A673 (cell line): ENCODE measurements around the gene CP. TPM values are rescaled to one million over a fixed set of nuclear protein-coding genes. Genes with fewer than 3 reads are reported as not detected.

Source experiments
- BruUV-seq: library from RNA; stranded (reverse); fragments of 400-500 nt; replicated peaks from 2 replicates; lab custom pipeline; 2021; lab: Mats Ljungman, UMichigan
- CTCF ChIA-PET: fragments of 300-600 bp; sonication (Branson Sonifier 250); formaldehyde crosslinking; loops from one replicate; lab custom pipeline; 2022; ENCODE audit warnings: antibody characterized with exemption; lab: Charles Lee
- POLR2A ChIA-PET: fragments of 300-600 bp; sonication (Branson Sonifier 250); formaldehyde crosslinking; loops from one replicate; lab custom pipeline; 2022; ENCODE audit warnings: antibody characterized with exemption; ENCODE audit not compliant: low non-redundant PET; lab: Charles Lee
- DNase-seq: peaks from one replicate; pipeline ENCODE4 v3.0.0-alpha.2; 2015; ENCODE audit warnings: low spot score
- H3K27ac ChIP-seq: fragments of 200-600 bp; sonication (generic); 2 replicates; pipeline ENCODE4 v1.5.1; 2016; ENCODE audit warnings: mixed run types, low read depth, mild to moderate bottlenecking, mixed read lengths, antibody characterized with exemption, low read length; ENCODE audit not compliant: poor library complexity, severe bottlenecking
- H3K27me3 ChIP-seq: fragments of 200-600 bp; sonication (generic); replicated peaks from 2 replicates; pipeline ENCODE4 v1.6.1; 2017; ENCODE audit warnings: mixed run types, low read depth, mild to moderate bottlenecking, mixed read lengths, antibody characterized with exemption, low read length; ENCODE audit not compliant: insufficient read depth, poor library complexity
- H3K36me3 ChIP-seq: fragments of 200-600 bp; sonication (generic); 2 replicates; pipeline ENCODE4 v1.6.1; 2016; ENCODE audit warnings: mixed run types, mild to moderate bottlenecking, mixed read lengths, antibody characterized with exemption, low read length; ENCODE audit not compliant: insufficient read depth, poor library complexity, severe bottlenecking
- H3K4me1 ChIP-seq: fragments of 200-600 bp; sonication (generic); 2 replicates; pipeline ENCODE4 v1.6.1; 2017; ENCODE audit warnings: mixed run types, mild to moderate bottlenecking, mixed read lengths, antibody characterized with exemption, low read length; ENCODE audit not compliant: insufficient read depth, poor library complexity, severe bottlenecking
- H3K4me3 ChIP-seq: fragments of 200-600 bp; sonication (generic); 2 replicates; pipeline ENCODE4 v1.5.1; 2016; ENCODE audit warnings: low read depth, mixed run types, mild to moderate bottlenecking, mixed read lengths, low read length; ENCODE audit not compliant: poor library complexity, severe bottlenecking
- H3K9me3 ChIP-seq: fragments of 200-600 bp; sonication (generic); 2 replicates; pipeline ENCODE4 v1.6.1; 2016; ENCODE audit warnings: mixed run types, low read depth, mild to moderate bottlenecking, mixed read lengths, antibody characterized with exemption, low read length; ENCODE audit not compliant: poor library complexity, severe bottlenecking
- CTCF ChIP-seq: fragments of 300-800, 200-600 bp; sonication (generic); conservative IDR thresholded peaks from 2 replicates; pipeline ENCODE4 v1.5.1; 2017; ENCODE audit warnings: low read depth, mild to moderate bottlenecking, antibody characterized with exemption, low read length, moderate library complexity, mixed read lengths
- EZH2 ChIP-seq: fragments of 200-600 bp; sonication (generic); IDR thresholded peaks from 2 replicates; pipeline ENCODE4 v1.6.1; 2017; ENCODE audit warnings: borderline replicate concordance, low read depth, mild to moderate bottlenecking, mixed read lengths, antibody characterized with exemption, low read length; ENCODE audit not compliant: poor library complexity, severe bottlenecking
- intact Hi-C: fragments of 100-400 bp; cut with micrococcal nuclease; formaldehyde crosslinking; loops from one replicate; pipeline ENCODE4 v1.10.0; 2022; ENCODE audit not compliant: unreplicated experiment
- total RNA-seq: library from RNA; stranded (reverse); gene quantifications from 2 replicates; pipeline ENCODE4 v1.2.3, GENCODE V29; 2021

Gene CP
- total RNA-seq, 1 experiment from 2014 or later, result not detected

DNA sequence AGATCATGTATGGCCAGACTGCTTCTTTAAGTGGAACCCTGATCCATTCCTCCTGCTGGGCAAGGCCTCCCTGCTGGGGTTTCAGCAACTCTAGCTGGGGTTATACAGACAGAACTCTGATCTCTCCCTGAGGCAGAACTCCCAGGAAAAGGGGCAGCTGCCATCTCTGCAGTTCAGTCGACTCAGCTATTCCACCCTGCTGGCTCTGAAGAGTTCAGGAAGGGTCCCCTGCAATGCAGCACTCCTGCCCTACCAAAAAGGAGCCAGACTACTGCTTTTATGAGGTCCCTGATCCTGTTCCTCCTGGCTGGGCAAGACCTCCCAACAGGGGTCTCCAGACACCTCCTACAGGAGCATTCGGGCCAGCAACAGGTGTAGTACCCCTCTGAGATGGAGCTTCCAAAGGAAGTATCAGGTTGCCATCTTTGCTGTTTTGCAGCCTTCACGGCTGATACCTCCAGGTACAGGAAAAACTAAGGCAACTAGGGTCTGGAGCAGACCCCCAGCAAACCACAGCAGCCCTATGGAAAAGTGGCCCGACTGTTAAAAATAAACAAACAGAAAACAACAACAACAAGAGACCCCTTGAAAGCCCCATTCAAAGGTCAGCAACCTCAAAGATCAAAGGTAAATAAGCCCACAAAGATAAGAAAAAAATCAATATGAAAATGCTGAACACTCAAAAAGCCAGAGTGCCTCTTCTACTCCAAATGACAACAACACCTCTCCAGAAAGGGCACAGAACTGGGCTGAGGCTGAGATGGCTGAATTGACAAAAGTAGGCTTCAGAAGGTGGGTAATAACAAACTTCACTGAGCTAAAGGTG lies 14.2 kb upstream of the CP start:
- TF ChIP-seq EZH2, result no peak
- TF ChIP-seq CTCF, result no peak
- intact Hi-C loops, result no loop called here
- H3K27ac ChIP-seq, result no peak overlapping the region
- CTCF ChIA-PET, result no interaction called here
- no peaks in the 10 kb centered on the region for H3K4me1 ChIP-seq
- POLR2A ChIA-PET, result no interaction called here
- no peak for DNase-seq
- no peaks in the 10 kb centered on the region for H3K9me3 ChIP-seq
- no peak overlapping the region for H3K4me3 ChIP-seq
- H3K36me3 ChIP-seq, result no peaks in the 10 kb centered on the region
- BruUV-seq, result no TSS peak
- no peaks in the 10 kb centered on the region for H3K27me3 ChIP-seq

DNA sequence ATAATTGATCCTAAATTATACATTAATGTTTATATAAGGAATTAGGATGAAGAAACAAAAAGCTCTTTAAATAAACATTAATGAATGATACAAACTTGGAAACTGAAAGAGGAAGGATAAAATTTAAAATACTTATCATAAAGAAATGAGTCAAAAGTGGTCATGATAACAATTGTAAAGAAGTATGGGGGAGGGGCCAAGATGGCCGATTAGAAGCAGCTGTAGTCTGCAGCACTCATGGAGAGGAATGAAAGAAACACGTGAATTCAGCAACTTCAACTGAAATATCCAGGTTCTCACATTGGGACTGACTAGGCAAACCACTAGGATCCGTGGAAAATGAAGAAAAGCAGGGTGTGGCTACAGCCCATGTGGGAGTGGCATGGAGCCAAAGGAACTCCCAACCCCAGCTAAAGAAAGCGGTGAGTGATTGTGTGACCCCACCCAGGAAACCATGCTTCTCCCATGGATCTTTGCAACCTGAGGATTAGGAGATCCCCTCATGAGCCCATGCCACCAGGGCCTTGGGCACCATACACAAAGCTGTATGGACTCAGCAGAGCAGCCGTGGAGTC lies 13.1 kb upstream of the CP start:
- H3K36me3 ChIP-seq, result no peaks in the 10 kb centered on the region
- no peak overlapping the region for H3K27ac ChIP-seq
- TF ChIP-seq CTCF, result no peak
- TF ChIP-seq EZH2, result no peak
- DNase-seq, result no peak
- ChIA-PET CTCF (no interaction called here), POLR2A (no interaction called here)
- no peaks in the 10 kb centered on the region for H3K4me1 ChIP-seq
- intact Hi-C loops, result no loop called here
- no peak overlapping the region for H3K4me3 ChIP-seq
- no peaks in the 10 kb centered on the region for H3K27me3 ChIP-seq
- no TSS peak for BruUV-seq
- H3K9me3 ChIP-seq, result no peaks in the 10 kb centered on the region

GRCh38 chr3:149233323-149233722 lies 11.7 kb upstream of the CP start:
- H3K36me3 ChIP-seq, result no peaks in the 10 kb centered on the region
- CTCF ChIA-PET, result no interaction called here
- no peaks in the 10 kb centered on the region for H3K4me1 ChIP-seq
- no peaks in the 10 kb centered on the region for H3K27me3 ChIP-seq
- BruUV-seq, result no TSS peak
- intact Hi-C loops, result no loop called here
- H3K9me3 ChIP-seq, result no peaks in the 10 kb centered on the region
- POLR2A ChIA-PET, result no interaction called here
- TF ChIP-seq CTCF, result no peak
- no peak for TF ChIP-seq EZH2
- no peak for DNase-seq
- H3K4me3 ChIP-seq, result no peak overlapping the region
- no peak overlapping the region for H3K27ac ChIP-seq
